ENCODE measurements around the gene MBD5.

The MBD5 gene

GRCh38 chr2:148351437-148352143 lies 330.7 kb downstream of the MBD5 start:
- DNase-seq (no peak), ATAC-seq (ENCODE audit: insufficient read depth, low read depth) (no peak)

GRCh38 chr2:148358375-148358774 lies 337.5 kb downstream of the MBD5 start:
- no peaks in the 10 kb centered on the region for H3K4me1 ChIP-seq (ENCODE audit: insufficient read depth, low read length)
- H3K9me3 ChIP-seq (ENCODE audit: insufficient read depth, low read length, severe bottlenecking): peaks cover 2% of the 10 kb centered on the region
- H2AFZ ChIP-seq (ENCODE audit: low read depth, low read length): no peak overlapping the region
- no peaks in the 10 kb centered on the region for H3K79me2 ChIP-seq (ENCODE audit: insufficient read depth, low read length)
- DNase-seq: no peak
- no peak overlapping the region for H3K9ac ChIP-seq (ENCODE audit: low read depth, low read length)
- H4K20me1 ChIP-seq (ENCODE audit: insufficient read depth, low read length): no peaks in the 10 kb centered on the region
- TF ChIP-seq EZH2 (IDR thresholded peaks at IDR 0.05; ENCODE audit: borderline replicate concordance, low read depth, low read length, severe bottlenecking) (no peak), CTCF (IDR thresholded peaks at IDR 0.05; ENCODE audit: borderline replicate concordance, extremely low read depth, low read length, poor library complexity, severe bottlenecking) (no peak)
- no peaks in the 10 kb centered on the region for H3K27me3 ChIP-seq (ENCODE audit: insufficient read depth, low read length, poor library complexity)
- no peak for ATAC-seq (ENCODE audit: insufficient read depth, low read depth)
- no peak overlapping the region for H3K4me2 ChIP-seq (ENCODE audit: insufficient read depth, low read length)
- H3K36me3 ChIP-seq (ENCODE audit: insufficient read depth, low read length): no peaks in the 10 kb centered on the region
- H3K27ac ChIP-seq (ENCODE audit: low read length): no peak overlapping the region
- no peak overlapping the region for H3K4me3 ChIP-seq (ENCODE audit: low read depth in 1 of 2, low read length in 2 of 2)

More at GRCh38 chr2:148351437-148352143, 330.7 kb downstream of the MBD5 start:
- H4K20me1 ChIP-seq (ENCODE audit: insufficient read depth, low read length): no peaks in the 10 kb centered on the region
- no peak overlapping the region for H3K9ac ChIP-seq (ENCODE audit: low read depth, low read length)
- H3K27me3 ChIP-seq (ENCODE audit: insufficient read depth, low read length, poor library complexity): no peaks in the 10 kb centered on the region
- TF ChIP-seq CTCF (IDR thresholded peaks at IDR 0.05; ENCODE audit: borderline replicate concordance, extremely low read depth, low read length, poor library complexity, severe bottlenecking) (no peak), EZH2 (IDR thresholded peaks at IDR 0.05; ENCODE audit: borderline replicate concordance, low read depth, low read length, severe bottlenecking) (no peak)
- H3K9me3 ChIP-seq (ENCODE audit: insufficient read depth, low read length, severe bottlenecking): no peaks in the 10 kb centered on the region
- no peak overlapping the region for H3K27ac ChIP-seq (ENCODE audit: low read length)
- H3K4me2 ChIP-seq (ENCODE audit: insufficient read depth, low read length): no peak overlapping the region
- no peak overlapping the region for H2AFZ ChIP-seq (ENCODE audit: low read depth, low read length)
- no peaks in the 10 kb centered on the region for H3K79me2 ChIP-seq (ENCODE audit: insufficient read depth, low read length)
- no peak overlapping the region for H3K4me3 ChIP-seq (ENCODE audit: low read depth in 1 of 2, low read length in 2 of 2)
- no peaks in the 10 kb centered on the region for H3K36me3 ChIP-seq (ENCODE audit: insufficient read depth, low read length)
- no peaks in the 10 kb centered on the region for H3K4me1 ChIP-seq (ENCODE audit: insufficient read depth, low read length)

- ATAC-seq (ENCODE audit: insufficient read depth, low read depth): no peak
- no peak overlapping the region for H3K4me3 ChIP-seq (ENCODE audit: low read depth in 1 of 2, low read length in 2 of 2)
- no peak overlapping the region for H3K27ac ChIP-seq (ENCODE audit: low read length)
Measured at GRCh38 chr2:148360662-148361061, 339.8 kb downstream of the MBD5 start.

More at GRCh38 chr2:148360662-148361061, 339.8 kb downstream of the MBD5 start:
- peaks cover 2% of the 10 kb centered on the region for H3K9me3 ChIP-seq (ENCODE audit: insufficient read depth, low read length, severe bottlenecking)
- no peak for DNase-seq
- TF ChIP-seq EZH2 (IDR thresholded peaks at IDR 0.05; ENCODE audit: borderline replicate concordance, low read depth, low read length, severe bottlenecking) (no peak), CTCF (IDR thresholded peaks at IDR 0.05; ENCODE audit: borderline replicate concordance, extremely low read depth, low read length, poor library complexity, severe bottlenecking) (no peak)
- no peaks in the 10 kb centered on the region for H3K36me3 ChIP-seq (ENCODE audit: insufficient read depth, low read length)
- no peak overlapping the region for H3K9ac ChIP-seq (ENCODE audit: low read depth, low read length)
- H4K20me1 ChIP-seq (ENCODE audit: insufficient read depth, low read length): no peaks in the 10 kb centered on the region
- no peaks in the 10 kb centered on the region for H3K27me3 ChIP-seq (ENCODE audit: insufficient read depth, low read length, poor library complexity)
- no peaks in the 10 kb centered on the region for H3K4me1 ChIP-seq (ENCODE audit: insufficient read depth, low read length)
- H2AFZ ChIP-seq (ENCODE audit: low read depth, low read length): no peak overlapping the region
- H3K79me2 ChIP-seq (ENCODE audit: insufficient read depth, low read length): no peaks in the 10 kb centered on the region
- H3K4me2 ChIP-seq (ENCODE audit: insufficient read depth, low read length): no peak overlapping the region
